Measurements from ENCODE around the gene HIPK4. TPM values are rescaled to one million over a fixed set of nuclear protein-coding genes. Genes with fewer than 3 reads are reported as not detected.

Gene HIPK4
- total RNA-seq, 1 experiment from 2014 or later = not detected

- no peak for ATAC-seq
- H3K4me1 ChIP-seq (ENCODE audit: insufficient read depth, low read length) = no peaks in the 10 kb centered on the region
- no peaks in the 10 kb centered on the region for H3K27me3 ChIP-seq (ENCODE audit: low read length)
- no peaks in the 10 kb centered on the region for H4K20me1 ChIP-seq (ENCODE audit: low read length)
- H3K9ac ChIP-seq (ENCODE audit: low read length) = no peak overlapping the region
- no peaks in the 10 kb centered on the region for H3K79me2 ChIP-seq (ENCODE audit: low read length)
- no peaks in the 10 kb centered on the region for H3K36me3 ChIP-seq (ENCODE audit: low read depth, low read length)
- no peak overlapping the region for H2AFZ ChIP-seq (ENCODE audit: low read length)
- H3K4me2 ChIP-seq (ENCODE audit: low read length) = no peak overlapping the region
- BruUV-seq (replicated peaks) = no TSS peak
- no peak for DNase-seq
- no peaks in the 10 kb centered on the region for H3F3A ChIP-seq (ENCODE audit: low read length, unreplicated experiment)
- no peak overlapping the region for H3K27ac ChIP-seq (ENCODE audit: low read length)
- H3K9me3 ChIP-seq (ENCODE audit: low read length) = no peaks in the 10 kb centered on the region
- no peak overlapping the region for H3K4me3 ChIP-seq (ENCODE audit: low read length)
- TF ChIP-seq CTCF (conservative IDR thresholded peaks at IDR 0.05; ENCODE audit: low read depth, low read length) (no peak), EZH2 (IDR thresholded peaks at IDR 0.05; ENCODE audit: low read length, unreplicated experiment) (no peak), EZH2phosphoT487 (IDR thresholded peaks at IDR 0.05; ENCODE audit: borderline replicate concordance, low read length) (no peak)
- POLR2A ChIA-PET (ENCODE audit: unreplicated experiment) = no interaction called here
- intact Hi-C loops (cut with micrococcal nuclease) = no loop called here
- no peaks in the 10 kb centered on the region for H3K9me2 ChIP-seq (replicated peaks; ENCODE audit: low read length)
- CTCF ChIA-PET = no interaction called here
These were observed 22.9 kb upstream of the HIPK4 start for GRCh38 chr19:40412866-40413265.

- Histone ChIP-seq H3K4me2 (ENCODE audit: low read length) (no peak overlapping the region), H3K9me2 (replicated peaks; ENCODE audit: low read length) (no peaks in the 10 kb centered on the region), H2AFZ (ENCODE audit: low read length) (no peak overlapping the region), H4K20me1 (ENCODE audit: low read length) (no peaks in the 10 kb centered on the region), H3K4me1 (ENCODE audit: insufficient read depth, low read length) (no peaks in the 10 kb centered on the region), H3K9ac (ENCODE audit: low read length) (no peak overlapping the region), H3K36me3 (ENCODE audit: low read depth, low read length) (no peaks in the 10 kb centered on the region), H3K9me3 (ENCODE audit: low read length) (no peaks in the 10 kb centered on the region), H3K27ac (ENCODE audit: low read length) (no peak overlapping the region), H3F3A (ENCODE audit: low read length, unreplicated experiment) (no peaks in the 10 kb centered on the region), H3K79me2 (ENCODE audit: low read length) (no peaks in the 10 kb centered on the region), H3K27me3 (ENCODE audit: low read length) (no peaks in the 10 kb centered on the region), H3K4me3 (ENCODE audit: low read length) (no peak overlapping the region)
- ChIA-PET CTCF (no interaction called here), POLR2A (ENCODE audit: unreplicated experiment) (no interaction called here)
- no TSS peak for BruUV-seq (replicated peaks)
- no peak for ATAC-seq
- no peak for DNase-seq
- TF ChIP-seq EZH2phosphoT487 (IDR thresholded peaks at IDR 0.05; ENCODE audit: borderline replicate concordance, low read length) = no peak
- no peak for TF ChIP-seq CTCF (conservative IDR thresholded peaks at IDR 0.05; ENCODE audit: low read depth, low read length)
- no peak for TF ChIP-seq EZH2 (IDR thresholded peaks at IDR 0.05; ENCODE audit: low read length, unreplicated experiment)
- intact Hi-C loops (cut with micrococcal nuclease) = no loop called here
These were observed 22.0 kb upstream of the HIPK4 start for GRCh38 chr19:40411958-40412499.

GRCh38 chr19:40411125-40411842 is 21.3 kb upstream of the HIPK4 start:
- intact Hi-C loops (cut with micrococcal nuclease) = no loop called here
- no peak overlapping the region for H3K4me2 ChIP-seq (ENCODE audit: low read length)
- no peak overlapping the region for H3K9ac ChIP-seq (ENCODE audit: low read length)
- no peaks in the 10 kb centered on the region for H3K27me3 ChIP-seq (ENCODE audit: low read length)
- ChIA-PET POLR2A (ENCODE audit: unreplicated experiment) (no interaction called here), CTCF (no interaction called here)
- no TSS peak for BruUV-seq (replicated peaks)
- DNase-seq = no peak
- H3K27ac ChIP-seq (ENCODE audit: low read length) = no peak overlapping the region
- no peak for TF ChIP-seq EZH2 (IDR thresholded peaks at IDR 0.05; ENCODE audit: low read length, unreplicated experiment)
- no peak for TF ChIP-seq EZH2phosphoT487 (IDR thresholded peaks at IDR 0.05; ENCODE audit: borderline replicate concordance, low read length)
- no peak for TF ChIP-seq CTCF (conservative IDR thresholded peaks at IDR 0.05; ENCODE audit: low read depth, low read length)
- H3K9me3 ChIP-seq (ENCODE audit: low read length) = no peaks in the 10 kb centered on the region
- no peaks in the 10 kb centered on the region for H3K36me3 ChIP-seq (ENCODE audit: low read depth, low read length)
- H3K4me1 ChIP-seq (ENCODE audit: insufficient read depth, low read length) = no peaks in the 10 kb centered on the region
- no peak for ATAC-seq
- H3K4me3 ChIP-seq (ENCODE audit: low read length) = no peak overlapping the region
- H3F3A ChIP-seq (ENCODE audit: low read length, unreplicated experiment) = no peaks in the 10 kb centered on the region
- H4K20me1 ChIP-seq (ENCODE audit: low read length) = no peaks in the 10 kb centered on the region
- no peaks in the 10 kb centered on the region for H3K9me2 ChIP-seq (replicated peaks; ENCODE audit: low read length)
- no peaks in the 10 kb centered on the region for H3K79me2 ChIP-seq (ENCODE audit: low read length)
- no peak overlapping the region for H2AFZ ChIP-seq (ENCODE audit: low read length)

Measured in PC-3 (cell line).